Coronary artery (tissue), 2 donors: ENCODE measurements around the gene GMDS.

Experiments used
- DNase-seq: peaks from one replicate; pipeline ENCODE4 v3.0.0-alpha.2; 2017; ENCODE audit warnings: low spot score
- H3K27ac ChIP-seq, 2 donors: fragments of 200-600 bp; sonication (generic); one replicate each; pipeline ENCODE4 v1.5.1; 2016 to 2019
- H3K4me3 ChIP-seq: fragments of 200-600 bp; sonication (generic); 2 replicates; pipeline ENCODE4 v1.5.1; 2016; ENCODE audit warnings: mild to moderate bottlenecking, moderate library complexity
- CTCF ChIP-seq: fragments of 200-600 bp; sonication (generic); IDR thresholded peaks from one replicate; pipeline ENCODE4 v1.5.1; 2019; ENCODE audit warnings: antibody characterized with exemption

The GMDS gene

GRCh38 chr6:1634081-1634480, 611.3 kb downstream of the GMDS start:
- TF ChIP-seq CTCF = no peak
- H3K4me3 ChIP-seq = no peak overlapping the region
- DNase-seq = no peak
- H3K27ac ChIP-seq = no peak overlapping the region

- H3K27ac ChIP-seq = no peak overlapping the region
- TF ChIP-seq CTCF = no peak
- no peak for DNase-seq
These were observed 611.9 kb downstream of the GMDS start for GRCh38 chr6:1633366-1634021.

GRCh38 chr6:1631251-1631650, 614.2 kb downstream of the GMDS start:
- H3K4me3 ChIP-seq = no peak overlapping the region
- H3K27ac ChIP-seq = no peak overlapping the region
- TF ChIP-seq CTCF = no peak
- no peak for DNase-seq

More at GRCh38 chr6:1633366-1634021, 611.9 kb downstream of the GMDS start:
- no peak overlapping the region for H3K4me3 ChIP-seq

- Histone ChIP-seq H3K4me3 (no peak overlapping the region), H3K27ac (no peak overlapping the region)
- TF ChIP-seq CTCF = no peak
- peak; percentile 68 for DNase-seq
These were observed 614.6 kb downstream of the GMDS start for GRCh38 chr6:1630771-1631217.

- DNase-seq = peak; percentile 69
- no peak for TF ChIP-seq CTCF
- Histone ChIP-seq H3K4me3 (no peak overlapping the region), H3K27ac (no peak overlapping the region)
These were observed 615.1 kb downstream of the GMDS start for GRCh38 chr6:1630212-1630770.

- no peak for TF ChIP-seq CTCF
- H3K27ac ChIP-seq = peak overlapping the region; percentile 85 to 86
- peak overlapping the region; percentile 51 for H3K4me3 ChIP-seq
- DNase-seq = no peak
These were observed 616.1 kb downstream of the GMDS start for GRCh38 chr6:1629316-1629715.
